Measurements from ENCODE around the gene TFDP1.

Gene TFDP1

DNA sequence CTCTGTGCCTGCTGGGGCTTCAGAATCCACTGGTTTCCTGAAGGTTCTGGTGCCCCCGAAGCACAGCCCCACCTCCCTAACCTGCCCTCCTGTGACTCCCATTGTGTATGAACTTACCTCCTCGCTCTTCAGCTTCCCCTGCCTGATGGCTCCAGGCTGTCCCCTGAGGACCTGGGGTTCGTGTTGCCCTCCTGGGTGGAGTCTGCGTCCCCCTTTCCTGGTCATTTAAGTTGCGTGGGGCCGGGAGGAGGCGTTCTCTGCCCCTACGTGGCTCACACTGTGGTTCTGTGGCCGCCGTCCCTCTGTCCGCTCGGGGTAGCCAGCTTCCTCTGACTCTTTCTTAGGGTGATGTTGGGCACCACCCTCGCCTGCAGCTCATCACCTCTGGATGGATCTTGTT, 13.9 kb downstream of the TFDP1 start:
- TF ChIP-seq, protein P1, sequence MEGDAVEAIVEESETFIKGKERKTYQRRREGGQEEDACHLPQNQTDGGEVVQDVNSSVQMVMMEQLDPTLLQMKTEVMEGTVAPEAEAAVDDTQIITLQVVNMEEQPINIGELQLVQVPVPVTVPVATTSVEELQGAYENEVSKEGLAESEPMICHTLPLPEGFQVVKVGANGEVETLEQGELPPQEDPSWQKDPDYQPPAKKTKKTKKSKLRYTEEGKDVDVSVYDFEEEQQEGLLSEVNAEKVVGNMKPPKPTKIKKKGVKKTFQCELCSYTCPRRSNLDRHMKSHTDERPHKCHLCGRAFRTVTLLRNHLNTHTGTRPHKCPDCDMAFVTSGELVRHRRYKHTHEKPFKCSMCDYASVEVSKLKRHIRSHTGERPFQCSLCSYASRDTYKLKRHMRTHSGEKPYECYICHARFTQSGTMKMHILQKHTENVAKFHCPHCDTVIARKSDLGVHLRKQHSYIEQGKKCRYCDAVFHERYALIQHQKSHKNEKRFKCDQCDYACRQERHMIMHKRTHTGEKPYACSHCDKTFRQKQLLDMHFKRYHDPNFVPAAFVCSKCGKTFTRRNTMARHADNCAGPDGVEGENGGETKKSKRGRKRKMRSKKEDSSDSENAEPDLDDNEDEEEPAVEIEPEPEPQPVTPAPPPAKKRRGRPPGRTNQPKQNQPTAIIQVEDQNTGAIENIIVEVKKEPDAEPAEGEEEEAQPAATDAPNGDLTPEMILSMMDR (IDR thresholded peaks at IDR 0.05) = no peak

DNA sequence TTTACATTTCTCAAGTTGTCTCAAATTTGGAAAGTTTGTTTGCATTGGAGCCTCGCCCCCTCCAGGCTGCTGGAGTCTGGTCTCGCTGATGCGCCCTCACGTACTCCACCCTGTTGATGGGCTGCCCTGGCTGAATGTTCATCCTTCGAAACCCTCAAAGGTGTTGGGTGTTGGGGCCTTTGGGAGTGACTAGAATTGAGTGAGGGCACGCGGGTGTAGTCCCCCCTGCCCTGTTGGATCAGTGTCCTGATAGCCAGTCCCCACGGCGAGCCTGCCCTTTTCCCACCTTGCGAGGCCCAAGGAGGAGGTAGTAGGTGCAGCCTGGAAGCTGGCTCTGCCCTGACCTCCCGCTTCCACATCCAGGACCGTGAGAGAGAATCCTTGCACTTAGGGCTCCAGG, 14.8 kb downstream of the TFDP1 start:
- TF ChIP-seq, protein P1 (IDR thresholded peaks at IDR 0.05) = no peak

DNA sequence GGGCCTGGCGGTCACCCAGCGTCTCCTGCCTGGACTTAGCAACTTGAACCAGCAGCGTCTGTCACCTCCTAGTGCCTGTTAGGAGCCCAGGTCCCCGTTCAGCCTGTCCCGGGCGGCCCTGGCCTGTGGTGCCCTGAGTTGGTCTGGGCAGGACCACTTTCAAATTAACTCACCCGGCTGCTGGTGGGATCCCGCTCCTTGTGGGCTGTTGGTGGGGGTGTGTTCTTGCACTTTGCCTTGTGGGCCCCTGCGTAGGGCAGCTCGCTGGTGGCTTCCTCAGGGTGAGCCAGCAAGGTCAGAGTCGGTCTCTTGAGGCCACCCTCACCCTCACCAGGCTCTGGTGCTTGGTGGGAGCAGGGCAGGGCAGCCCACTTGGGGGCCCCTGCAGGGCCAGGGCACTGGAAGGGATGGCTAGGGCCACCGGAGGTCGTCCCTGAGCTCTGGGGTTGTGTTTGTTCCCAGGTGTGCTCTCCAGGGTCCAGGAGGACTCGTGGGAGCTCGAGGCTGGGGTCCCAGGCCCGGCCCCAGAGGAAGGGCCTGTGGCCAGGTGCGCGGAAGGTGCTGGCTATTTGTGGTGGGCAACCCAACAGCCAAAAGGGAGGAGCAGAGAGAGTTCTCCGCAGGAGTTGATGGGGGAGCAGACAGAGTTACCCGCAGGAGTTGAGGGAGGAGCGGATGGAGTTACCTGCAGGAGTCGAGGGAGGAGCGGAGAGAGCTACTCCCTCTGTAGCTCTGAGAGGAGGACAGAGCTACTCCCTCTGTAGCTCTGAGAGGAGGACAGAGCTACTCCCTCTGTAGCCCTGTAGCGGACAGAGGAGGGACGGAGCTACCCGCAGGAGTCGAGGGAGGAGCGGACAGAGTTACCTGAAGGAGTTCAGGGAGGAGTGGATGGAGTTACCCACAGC, 16.9 kb downstream of the TFDP1 start:
- TF ChIP-seq, protein P1 (IDR thresholded peaks at IDR 0.05) = no peak

DNA sequence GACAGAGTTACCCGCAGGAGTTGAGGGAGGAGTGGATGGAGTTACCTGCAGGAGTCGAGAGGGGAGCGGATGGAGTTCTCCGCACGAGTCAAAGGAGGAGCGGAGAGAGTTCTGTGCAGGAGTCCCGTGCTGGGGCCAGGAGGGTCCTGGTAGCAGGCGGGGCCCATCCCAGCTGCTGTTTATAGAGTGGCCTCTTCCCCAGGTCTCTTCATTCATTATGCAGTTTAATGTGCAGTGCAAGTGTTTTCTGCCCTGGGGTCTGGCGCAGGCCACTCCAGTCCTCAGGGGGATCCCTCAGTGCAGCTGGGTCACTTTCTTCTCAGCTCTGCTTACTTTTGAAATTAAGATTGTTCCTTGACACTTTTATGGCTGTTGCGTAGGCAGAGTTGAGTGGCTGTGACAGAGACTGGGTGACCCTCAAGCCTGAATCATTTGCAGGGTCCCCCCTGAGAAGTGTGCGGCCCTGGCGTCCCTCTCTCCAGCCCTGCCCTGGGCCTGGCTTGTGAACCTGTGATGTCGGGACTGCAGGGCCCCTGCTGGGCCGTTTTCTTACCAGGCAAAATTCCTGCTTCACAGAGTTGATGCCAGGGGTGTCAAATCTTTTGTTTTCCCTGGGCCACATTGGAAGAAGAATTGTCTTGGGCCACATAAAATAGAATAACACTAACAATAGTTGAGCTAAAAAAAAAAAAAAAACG, 17.9 kb downstream of the TFDP1 start:
- TF ChIP-seq, protein P1 (IDR thresholded peaks at IDR 0.05) = no peak

DNA sequence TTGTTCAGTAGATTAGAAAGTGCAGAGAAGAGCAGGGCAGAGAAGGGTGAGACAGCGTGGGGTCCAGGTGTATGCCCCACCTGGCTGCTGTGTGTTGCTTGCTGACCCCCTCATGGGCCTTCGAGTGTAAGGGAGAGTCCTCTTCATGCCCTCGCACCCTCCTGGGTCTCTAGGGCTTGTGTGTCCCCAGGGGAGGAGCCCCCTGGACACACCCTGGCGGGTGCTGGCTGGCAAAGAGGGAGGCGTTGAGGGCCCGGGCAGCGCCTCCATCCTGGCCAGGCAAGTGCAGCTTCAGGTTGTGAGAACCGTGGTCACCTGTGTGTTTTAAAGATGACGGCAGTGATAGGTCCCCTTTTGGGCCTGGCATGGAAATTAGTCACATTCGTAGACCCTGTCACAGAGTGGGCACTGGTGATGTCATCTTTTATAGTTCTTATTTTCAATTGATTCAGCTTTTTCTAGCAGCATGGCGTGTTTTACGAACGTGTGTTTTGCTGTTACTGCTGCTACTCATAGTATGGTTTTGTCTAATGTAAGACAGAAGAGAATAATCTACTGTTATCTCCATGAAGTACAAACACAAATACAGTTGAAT, 18.7 kb downstream of the TFDP1 start:
- TF ChIP-seq, protein P1 (IDR thresholded peaks at IDR 0.05) = no peak

DNA sequence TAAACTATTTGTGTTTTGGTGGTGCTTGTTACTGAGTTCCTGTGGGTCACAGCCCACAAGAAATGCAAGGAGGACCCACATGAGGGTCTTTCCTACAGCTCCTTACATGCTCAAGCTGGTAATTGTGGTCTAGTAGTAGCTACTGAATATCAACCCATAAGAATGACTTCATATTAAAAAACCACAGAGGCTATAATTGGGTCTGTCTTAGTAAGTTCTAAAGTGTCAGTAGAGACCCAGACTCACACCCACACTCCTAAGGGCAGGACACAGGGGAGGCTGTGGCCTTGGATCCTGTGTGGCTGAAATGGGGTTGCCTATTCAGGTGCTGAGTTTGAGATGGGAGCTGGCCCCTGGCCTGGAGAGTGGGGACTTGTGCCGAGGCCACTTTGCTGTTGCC, 19.6 kb downstream of the TFDP1 start:
- TF ChIP-seq, protein P1 (IDR thresholded peaks at IDR 0.05) = no peak

DNA sequence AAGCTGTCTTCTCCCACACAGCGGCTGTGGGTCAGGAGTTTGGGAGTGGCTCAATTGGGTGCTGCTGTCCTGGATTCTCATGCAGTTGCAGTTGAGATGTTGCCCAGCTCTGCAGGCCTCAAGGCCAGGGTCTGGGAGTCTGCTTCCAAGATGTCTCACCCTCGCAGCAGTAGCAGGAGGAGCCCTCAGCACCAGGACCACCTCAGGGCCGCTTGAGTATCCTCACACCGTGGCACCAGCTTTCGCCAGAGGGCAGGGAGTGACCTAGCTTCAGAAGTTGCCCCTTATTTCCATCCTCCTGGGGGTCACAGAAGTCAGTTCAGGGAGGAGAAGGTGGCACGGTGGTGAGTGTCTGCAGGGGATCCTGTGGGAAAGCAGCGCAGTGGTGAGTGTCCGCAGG, 20.9 kb downstream of the TFDP1 start:
- TF ChIP-seq, protein P1 (IDR thresholded peaks at IDR 0.05) = no peak
